Thyroid gland (tissue), 4 donors: ENCODE data around the gene TAF8.

Experiments
- CTCF ChIP-seq, 6 experiments: fragments of 200-600 bp in 3 of 6; fragments of 450-650 bp in 3 of 6; sonication (generic) in 3 of 6; IDR thresholded peaks; one replicate each; pipeline ENCODE4 v1.5.1; 2016 to 2019; ENCODE audit warnings: antibody characterized with exemption in 6 of 6, mild to moderate bottlenecking in 2 of 6, inconsistent platforms in 1 of 6, moderate library complexity in 1 of 6
- POLR2A ChIP-seq, 2 donors: fragments of 450-650 bp; IDR thresholded peaks; one replicate each; pipeline ENCODE4 v1.6.1; 2017; ENCODE audit warnings: antibody characterized with exemption in 2 of 2, mild to moderate bottlenecking in 2 of 2, moderate library complexity in 1 of 2

- TF ChIP-seq CTCF (IDR thresholded peaks at IDR 0.05): no peak
- TF ChIP-seq POLR2A (IDR thresholded peaks at IDR 0.05): no peak
Measured at GRCh38 chr6:42066156-42066675, 15.9 kb downstream of the TAF8 start.
